WI38 (cell line): ENCODE measurements around the gene STK16.
A peak's percentile ranks its signal among the peaks of the same experiment; 100 is the strongest.

Source experiments
- H3K4me3 ChIP-seq: 2 replicates; pipeline ENCODE4 v1.5.1; 2011; ENCODE audit warnings: low read depth, mild to moderate bottlenecking, control low read depth, low read length
- TF ChIP-seq, protein P1 (sequence below): IDR thresholded peaks from 2 replicates; pipeline ENCODE4 v1.5.1; 2012; ENCODE audit warnings: low read depth, mild to moderate bottlenecking, control low read depth, low read length

The STK16 gene

GRCh38 chr2:219292616-219293015, 47.3 kb downstream of the STK16 start:
- TF ChIP-seq, protein P1, sequence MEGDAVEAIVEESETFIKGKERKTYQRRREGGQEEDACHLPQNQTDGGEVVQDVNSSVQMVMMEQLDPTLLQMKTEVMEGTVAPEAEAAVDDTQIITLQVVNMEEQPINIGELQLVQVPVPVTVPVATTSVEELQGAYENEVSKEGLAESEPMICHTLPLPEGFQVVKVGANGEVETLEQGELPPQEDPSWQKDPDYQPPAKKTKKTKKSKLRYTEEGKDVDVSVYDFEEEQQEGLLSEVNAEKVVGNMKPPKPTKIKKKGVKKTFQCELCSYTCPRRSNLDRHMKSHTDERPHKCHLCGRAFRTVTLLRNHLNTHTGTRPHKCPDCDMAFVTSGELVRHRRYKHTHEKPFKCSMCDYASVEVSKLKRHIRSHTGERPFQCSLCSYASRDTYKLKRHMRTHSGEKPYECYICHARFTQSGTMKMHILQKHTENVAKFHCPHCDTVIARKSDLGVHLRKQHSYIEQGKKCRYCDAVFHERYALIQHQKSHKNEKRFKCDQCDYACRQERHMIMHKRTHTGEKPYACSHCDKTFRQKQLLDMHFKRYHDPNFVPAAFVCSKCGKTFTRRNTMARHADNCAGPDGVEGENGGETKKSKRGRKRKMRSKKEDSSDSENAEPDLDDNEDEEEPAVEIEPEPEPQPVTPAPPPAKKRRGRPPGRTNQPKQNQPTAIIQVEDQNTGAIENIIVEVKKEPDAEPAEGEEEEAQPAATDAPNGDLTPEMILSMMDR: no peak
- no peak overlapping the region for H3K4me3 ChIP-seq

DNA sequence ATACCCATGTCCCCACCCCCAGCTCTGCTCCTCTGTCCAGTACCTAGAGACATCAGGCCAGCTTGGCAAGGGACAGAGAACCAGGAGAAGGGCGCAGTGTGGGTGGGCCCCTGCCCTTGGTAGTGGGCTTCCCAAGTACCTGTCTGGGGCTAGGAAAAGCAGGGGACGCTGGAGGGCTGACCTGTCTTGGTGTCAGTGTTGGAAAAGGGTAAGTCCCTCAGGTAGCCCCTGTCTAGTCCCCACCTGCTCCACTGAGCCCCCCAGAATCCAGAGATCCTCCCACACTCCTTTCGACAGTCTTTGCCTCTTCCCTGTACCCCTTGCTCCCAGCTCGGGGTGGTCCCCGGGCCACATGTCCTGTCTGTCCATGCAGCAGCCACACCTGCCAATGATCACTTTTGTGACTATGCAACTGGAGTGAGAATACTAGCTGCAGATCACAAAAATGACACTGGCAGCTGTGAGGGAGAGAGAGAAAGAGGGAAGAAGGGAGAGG, 48.5 kb downstream of the STK16 start:
- no peak overlapping the region for H3K4me3 ChIP-seq
- TF ChIP-seq, protein P1: no peak

DNA sequence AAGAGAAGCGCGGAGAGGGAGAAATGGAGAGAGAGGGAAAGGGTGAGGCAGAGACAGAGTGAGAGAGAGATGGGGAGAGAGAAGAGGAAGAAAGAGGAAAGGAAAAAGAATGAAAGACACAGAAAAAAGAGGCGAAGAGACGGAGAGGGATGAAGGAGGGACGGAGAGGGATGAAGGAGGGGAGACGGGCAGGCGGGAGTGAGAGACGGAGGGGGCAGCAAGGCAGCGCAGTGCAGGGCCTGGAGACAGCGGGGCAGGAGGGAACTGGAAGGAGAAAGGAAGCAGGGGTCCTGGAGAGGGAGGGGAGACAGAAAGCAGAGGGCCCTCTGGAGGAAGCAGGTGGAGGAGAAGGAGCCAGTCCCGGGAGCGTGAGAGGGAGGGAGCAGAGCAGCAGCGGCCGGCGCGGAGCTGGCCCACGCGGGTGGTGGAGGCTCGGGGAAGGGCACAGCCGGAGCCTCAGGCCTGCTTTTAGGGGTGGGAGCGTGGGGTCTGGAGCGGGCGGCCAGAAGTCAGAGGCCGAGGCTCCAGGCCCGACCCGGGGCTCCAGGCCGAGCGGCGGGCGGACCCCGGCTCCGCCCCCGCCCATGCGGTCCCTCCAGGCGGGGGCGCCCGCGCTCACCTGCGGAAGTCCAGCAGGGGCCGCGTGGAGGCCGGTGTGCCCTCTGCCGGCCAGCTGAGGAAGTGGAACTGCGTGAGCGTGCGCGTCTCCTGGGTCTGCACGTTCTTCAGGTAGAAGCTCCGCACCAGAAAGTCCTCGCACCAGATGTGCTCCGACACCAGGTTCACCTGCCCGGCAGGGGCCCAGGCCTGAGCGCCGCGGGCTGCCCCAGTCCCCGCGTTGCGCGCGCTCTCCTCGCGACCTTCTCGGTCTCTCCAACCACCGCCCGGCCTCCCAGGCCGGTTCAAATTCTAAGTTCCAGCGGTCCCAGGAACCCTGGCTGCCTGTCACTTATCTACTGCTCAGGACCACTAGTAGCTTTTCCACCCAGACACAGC, 49.4 kb downstream of the STK16 start:
- TF ChIP-seq, protein P1: peak; percentile 88
- peak overlapping the region; percentile 51 for H3K4me3 ChIP-seq

- no peak overlapping the region for H3K4me3 ChIP-seq
- TF ChIP-seq, protein P1: no peak
Observed at GRCh38 chr2:219296142-219296541, 50.9 kb downstream of the STK16 start.

- TF ChIP-seq, protein P1: no peak
- H3K4me3 ChIP-seq: no peak overlapping the region
Observed at GRCh38 chr2:219296631-219297391, 51.5 kb downstream of the STK16 start.

DNA sequence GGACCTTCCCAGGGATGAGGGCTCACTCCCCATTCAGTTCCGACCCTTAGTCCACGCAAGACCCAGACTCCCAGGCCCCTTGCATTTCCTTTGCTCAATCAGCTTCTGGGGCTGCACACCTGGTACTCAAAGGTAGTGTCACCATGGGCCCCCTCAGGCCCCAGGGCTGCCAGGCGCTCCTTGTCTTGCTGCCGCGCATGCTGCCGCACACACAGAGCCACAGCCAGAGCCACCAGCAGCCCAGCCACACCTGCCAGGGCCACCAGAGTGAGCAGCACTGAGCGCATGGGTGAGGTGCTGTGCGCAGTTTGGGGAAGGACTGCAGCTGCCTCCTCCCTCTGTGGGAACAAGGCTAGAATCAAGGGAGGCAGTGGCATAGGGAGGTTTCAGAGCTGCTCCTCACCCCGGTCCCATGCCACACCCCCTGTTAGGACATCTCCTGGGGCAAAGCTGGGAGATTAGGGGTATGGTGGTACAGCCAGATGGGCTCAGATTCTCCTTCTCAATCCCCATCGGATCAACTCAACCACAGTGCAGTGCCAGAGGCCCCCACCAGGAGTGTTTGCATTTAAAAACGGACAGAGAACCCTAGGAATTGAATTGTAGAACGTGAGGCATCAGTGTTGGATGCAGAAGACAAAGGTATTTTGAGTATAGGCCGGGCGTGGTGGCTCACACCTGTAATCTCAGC, 52.6 kb downstream of the STK16 start:
- no peak overlapping the region for H3K4me3 ChIP-seq
- TF ChIP-seq, protein P1: peak; percentile 30
